D721Med (cell line): ENCODE data around the gene UPK3A.
"Not testable (repeated sequence)": the region's sequence is repeated elsewhere in the genome, so short reads cannot be mapped to it uniquely, and the experiment has no call there.

Source experiments
- DNase-seq: peaks from one replicate; pipeline ENCODE4 v3.0.0; 2011; ENCODE audit warnings: low spot score; ENCODE audit not compliant: insufficient read length
- FAIRE-seq: peaks from 2 replicates; lab custom pipeline; 2011; peaks lifted over from hg19 to GRCh38; lab: Jason Lieb, UNC
- CTCF ChIP-seq: IDR thresholded peaks from 2 replicates; pipeline ENCODE4 v1.5.1; 2012; ENCODE audit warnings: mild to moderate bottlenecking, control low read depth; ENCODE audit not compliant: insufficient read depth; ENCODE audit errors: missing control alignments

UPK3A gene

GRCh38 chr22:45319324-45319685, 34.6 kb downstream of the UPK3A start:
- FAIRE-seq (no peak), DNase-seq (no peak)
- TF ChIP-seq CTCF = no peak

- FAIRE-seq = no peak
- DNase-seq = no peak
- TF ChIP-seq CTCF = no peak
Measured at GRCh38 chr22:45320357-45320976, 35.7 kb downstream of the UPK3A start.

- no peak for TF ChIP-seq CTCF
- FAIRE-seq (no peak), DNase-seq (no peak)
Measured at GRCh38 chr22:45321827-45322226, 37.1 kb downstream of the UPK3A start.

GRCh38 chr22:45322873-45323525, 38.2 kb downstream of the UPK3A start:
- no peak for FAIRE-seq
- no peak for TF ChIP-seq CTCF
- no peak for DNase-seq

- TF ChIP-seq CTCF = no peak
- no peak for DNase-seq
- FAIRE-seq = no peak
Measured at GRCh38 chr22:45323695-45324094, 38.9 kb downstream of the UPK3A start.

GRCh38 chr22:45324311-45324711, 39.6 kb downstream of the UPK3A start:
- no peak for DNase-seq
- TF ChIP-seq CTCF = no peak
- no peak for FAIRE-seq

GRCh38 chr22:45328261-45328660, 43.5 kb downstream of the UPK3A start:
- not testable (repeated sequence) for FAIRE-seq

More at GRCh38 chr22:45328261-45328660, 43.5 kb downstream of the UPK3A start:
- not testable (repeated sequence) for DNase-seq
